ENCODE measurements around the gene OSR1. TPM values are rescaled to one million over a fixed set of nuclear protein-coding genes. Genes with fewer than 3 reads are reported as not detected.

OSR1 gene
- total and polyA plus RNA-seq, 2 donors (not counting 3 experiments of a cell fraction or from before 2014, with no cell fraction given) = not detected

DNA sequence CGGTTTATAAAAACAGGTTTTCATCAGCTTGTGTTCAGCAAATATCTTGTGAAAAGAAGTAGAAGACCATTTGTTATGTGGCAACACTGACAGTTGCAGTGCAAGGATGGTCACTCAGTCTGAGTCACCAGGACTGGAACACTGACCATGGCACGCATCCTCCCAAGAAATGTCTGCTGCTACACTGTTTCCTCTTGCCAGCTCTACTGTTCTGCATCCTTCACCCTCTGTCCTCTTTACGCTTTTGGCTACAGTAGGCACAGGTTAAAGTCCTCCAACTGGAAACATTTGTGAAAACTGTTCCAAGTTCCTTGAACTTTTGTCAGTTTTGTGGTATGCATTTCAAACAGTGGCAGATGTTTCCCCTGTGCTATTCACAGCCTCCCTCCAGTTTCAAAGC is 39.4 kb downstream of the OSR1 start:
- CTCF ChIA-PET = interaction anchor here (1.0 kb wide), 1 partner anchor 8 kb away, joined by 3 read pairs; no protein-coding TSS in a partner anchor
- POLR2A ChIA-PET = no interaction called here

More for the DNA sequence above, 39.4 kb downstream of the OSR1 start:
- Histone ChIP-seq H3K9me3 (replicated peaks; ENCODE audit: control insufficient read depth, insufficient read depth, low read length) (no peaks in the 10 kb centered on the region), H3K79me2 (ENCODE audit: control insufficient read depth, insufficient read depth, low read length) (no peaks in the 10 kb centered on the region), H3K9ac (replicated peaks; ENCODE audit: extremely low read depth, insufficient read depth, low read length) (no peak overlapping the region), H4K20me1 (replicated peaks; ENCODE audit: control insufficient read depth, extremely low read depth, insufficient read depth, low read length) (no peaks in the 10 kb centered on the region), H3K36me3 (ENCODE audit: control insufficient read depth in 2 of 2, extremely low read depth in 1 of 2, insufficient read depth in 2 of 2, low read length in 2 of 2) (no peaks in the 10 kb centered on the region), H3K4me3 (replicated peaks in 1 of 3; ENCODE audit: insufficient read depth in 1 of 3, low read depth in 1 of 3, low read length in 3 of 3) (no peak overlapping the region), H2AFZ (ENCODE audit: low read depth, low read length) (no peak overlapping the region), H3K9me1 (replicated peaks; ENCODE audit: control insufficient read depth, extremely low read depth, insufficient read depth, low read length) (no peaks in the 10 kb centered on the region), H3K4me1 (ENCODE audit: control insufficient read depth, extremely low read depth, insufficient read depth, low read length) (no peaks in the 10 kb centered on the region), H3K27ac (ENCODE audit: insufficient read depth, low read depth, low read length) (no peak overlapping the region), H3K4me2 (ENCODE audit: insufficient read depth, low read length) (no peak overlapping the region), H3K27me3 (ENCODE audit: control insufficient read depth in 2 of 2, insufficient read depth in 2 of 2, low read length in 2 of 2) (no peaks in the 10 kb centered on the region)
- intact Hi-C loops (cut with micrococcal nuclease) (no loop called here), dilution Hi-C loops (cut with MboI; ENCODE audit: extremely low pct_ligation_motif_present, low sequenced_read_pairs) (no loop called here)
- FAIRE-seq (no peak), DNase-seq (ENCODE audit: low read depth, low spot score) (no peak)
- TF ChIP-seq FOS (IDR thresholded peaks at IDR 0.05; ENCODE audit: borderline replicate concordance, insufficient read depth, low read length) = no peak
- no peak for TF ChIP-seq MYC (IDR thresholded peaks at IDR 0.05; ENCODE audit: low read depth, low read length)
- no peak for TF ChIP-seq JUN (IDR thresholded peaks at IDR 0.05; ENCODE audit: borderline replicate concordance, insufficient read depth, insufficient read length, low read depth)
- no peak for TF ChIP-seq GATA2 (IDR thresholded peaks at IDR 0.05; ENCODE audit: insufficient read depth, insufficient read length, low read depth, low read length)
- TF ChIP-seq, protein P1, sequence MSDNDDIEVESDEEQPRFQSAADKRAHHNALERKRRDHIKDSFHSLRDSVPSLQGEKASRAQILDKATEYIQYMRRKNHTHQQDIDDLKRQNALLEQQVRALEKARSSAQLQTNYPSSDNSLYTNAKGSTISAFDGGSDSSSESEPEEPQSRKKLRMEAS (IDR thresholded peaks at IDR 0.05; ENCODE audit: insufficient read depth, insufficient read length) = no peak
- TF ChIP-seq, protein P2, sequence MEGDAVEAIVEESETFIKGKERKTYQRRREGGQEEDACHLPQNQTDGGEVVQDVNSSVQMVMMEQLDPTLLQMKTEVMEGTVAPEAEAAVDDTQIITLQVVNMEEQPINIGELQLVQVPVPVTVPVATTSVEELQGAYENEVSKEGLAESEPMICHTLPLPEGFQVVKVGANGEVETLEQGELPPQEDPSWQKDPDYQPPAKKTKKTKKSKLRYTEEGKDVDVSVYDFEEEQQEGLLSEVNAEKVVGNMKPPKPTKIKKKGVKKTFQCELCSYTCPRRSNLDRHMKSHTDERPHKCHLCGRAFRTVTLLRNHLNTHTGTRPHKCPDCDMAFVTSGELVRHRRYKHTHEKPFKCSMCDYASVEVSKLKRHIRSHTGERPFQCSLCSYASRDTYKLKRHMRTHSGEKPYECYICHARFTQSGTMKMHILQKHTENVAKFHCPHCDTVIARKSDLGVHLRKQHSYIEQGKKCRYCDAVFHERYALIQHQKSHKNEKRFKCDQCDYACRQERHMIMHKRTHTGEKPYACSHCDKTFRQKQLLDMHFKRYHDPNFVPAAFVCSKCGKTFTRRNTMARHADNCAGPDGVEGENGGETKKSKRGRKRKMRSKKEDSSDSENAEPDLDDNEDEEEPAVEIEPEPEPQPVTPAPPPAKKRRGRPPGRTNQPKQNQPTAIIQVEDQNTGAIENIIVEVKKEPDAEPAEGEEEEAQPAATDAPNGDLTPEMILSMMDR (IDR thresholded peaks at IDR 0.05; ENCODE audit: extremely low read depth in 1 of 2, insufficient read depth in 1 of 2, low read depth in 1 of 2, low read length in 2 of 2) = no peak
- no peak for TF ChIP-seq POLR2AphosphoS5 (IDR thresholded peaks at IDR 0.05; ENCODE audit: insufficient read depth, low read depth, low read length)
- TF ChIP-seq EZH2 (IDR thresholded peaks at IDR 0.05; ENCODE audit: borderline replicate concordance, low read depth, low read length, severe bottlenecking) = no peak
- BruUV-seq (replicated peaks) = no TSS peak
